ENCODE measurements around the gene FNIP1. TPM values are rescaled to one million over a fixed set of nuclear protein-coding genes. Genes with fewer than 3 reads are reported as not detected.

The FNIP1 gene
- total RNA-seq (2022; extraction: Qiagen RNA extraction) = 10.9 to 13.9 TPM (median 11.7 TPM) in 5 replicates

DNA sequence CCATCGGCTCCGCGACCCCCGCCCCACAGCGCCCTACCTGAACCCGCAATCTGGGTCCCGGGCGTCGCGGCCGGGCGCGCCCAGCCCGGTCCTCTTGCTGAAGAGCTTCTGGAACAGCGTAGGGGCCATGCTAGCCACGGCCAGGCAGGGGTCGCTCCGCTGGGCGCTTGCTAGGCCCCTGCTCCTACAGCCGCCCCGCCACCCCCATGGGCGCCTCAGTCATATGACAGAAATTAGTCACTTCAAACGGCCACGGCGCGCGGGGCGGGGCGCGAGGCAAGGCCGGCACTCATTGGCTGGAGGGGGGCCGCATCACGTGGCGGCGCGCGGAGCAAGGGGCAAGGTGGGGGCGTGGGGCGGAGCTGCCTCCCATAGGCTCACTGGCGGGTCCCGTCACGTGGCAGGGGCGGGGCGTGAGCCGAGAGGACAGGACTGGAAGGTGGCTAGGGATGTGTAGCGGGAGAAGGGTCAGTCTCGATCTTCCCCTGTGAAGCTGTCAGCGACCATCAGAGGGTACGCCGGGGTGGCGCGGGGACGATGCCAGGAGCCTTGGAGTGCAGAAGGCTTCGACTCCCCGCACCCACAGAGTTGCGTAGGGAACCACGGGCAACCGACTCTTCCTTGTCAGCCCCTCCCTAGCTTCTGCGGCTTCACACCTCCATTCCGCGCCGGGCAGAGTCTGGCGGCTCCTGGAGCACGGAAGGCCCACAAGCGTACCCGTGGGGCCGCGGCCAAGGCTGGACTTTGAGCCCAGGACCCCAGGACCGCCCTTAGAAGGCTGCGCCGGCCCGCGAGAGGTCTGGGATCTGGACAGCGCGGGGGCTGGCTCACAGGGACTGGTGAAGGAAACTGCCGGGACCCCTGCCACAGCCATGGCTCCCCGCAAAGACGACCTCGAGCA is at the start of gene FNIP1:
FNIP1 (minus strand) TSS at position 225 of the 901 bp plus-strand sequence; CDS start at position 129, 96 bp downstream.

GRCh38 chr5:131634996-131635683 is 161.7 kb downstream of the FNIP1 start, which contains the start of gene RAPGEF6:
RAPGEF6 (minus strand) TSS chr5:131635229; CDS start chr5:131635030, 199 bp downstream.

Other genes with a start within 250 kb of the FNIP1 start
- gene RAPGEF6, start 161.8 kb downstream of the FNIP1 start, total RNA-seq (2022; extraction: Qiagen RNA extraction) = 8.1 to 13.2 TPM (median 10.6 TPM) in 5 replicates
- gene MEIKIN, start 148.6 kb upstream of the FNIP1 start, total RNA-seq (2022; extraction: Qiagen RNA extraction) = not detected in 5 replicates
- 0.05 to 0.22 TPM (median 0.07 TPM) in 5 replicates for gene ACSL6, start 214.6 kb upstream of the FNIP1 start, total RNA-seq (2022; extraction: Qiagen RNA extraction)